ENCODE data around the gene PLEKHA3.

- TF ChIP-seq CTCF (IDR thresholded peaks at IDR 0.05) (no peak), EZH2 (IDR thresholded peaks at IDR 0.05) (no peak), EZH2phosphoT487 (IDR thresholded peaks at IDR 0.05) (no peak)
Observed at GRCh38 chr2:178526256-178526655, 46.0 kb downstream of the PLEKHA3 start.

Measured in neural progenitor cell (in vitro differentiated cells).